ENCODE results near the gene LHFPL5. TPM values are rescaled to one million over a fixed set of nuclear protein-coding genes. Genes with fewer than 3 reads are reported as not detected.
A peak's percentile ranks its signal among the peaks of the same experiment; 100 is the strongest.

Gene LHFPL5
- total and polyA plus RNA-seq, 7 donors: 0.10 to 0.34 TPM; not detected in 5

DNA sequence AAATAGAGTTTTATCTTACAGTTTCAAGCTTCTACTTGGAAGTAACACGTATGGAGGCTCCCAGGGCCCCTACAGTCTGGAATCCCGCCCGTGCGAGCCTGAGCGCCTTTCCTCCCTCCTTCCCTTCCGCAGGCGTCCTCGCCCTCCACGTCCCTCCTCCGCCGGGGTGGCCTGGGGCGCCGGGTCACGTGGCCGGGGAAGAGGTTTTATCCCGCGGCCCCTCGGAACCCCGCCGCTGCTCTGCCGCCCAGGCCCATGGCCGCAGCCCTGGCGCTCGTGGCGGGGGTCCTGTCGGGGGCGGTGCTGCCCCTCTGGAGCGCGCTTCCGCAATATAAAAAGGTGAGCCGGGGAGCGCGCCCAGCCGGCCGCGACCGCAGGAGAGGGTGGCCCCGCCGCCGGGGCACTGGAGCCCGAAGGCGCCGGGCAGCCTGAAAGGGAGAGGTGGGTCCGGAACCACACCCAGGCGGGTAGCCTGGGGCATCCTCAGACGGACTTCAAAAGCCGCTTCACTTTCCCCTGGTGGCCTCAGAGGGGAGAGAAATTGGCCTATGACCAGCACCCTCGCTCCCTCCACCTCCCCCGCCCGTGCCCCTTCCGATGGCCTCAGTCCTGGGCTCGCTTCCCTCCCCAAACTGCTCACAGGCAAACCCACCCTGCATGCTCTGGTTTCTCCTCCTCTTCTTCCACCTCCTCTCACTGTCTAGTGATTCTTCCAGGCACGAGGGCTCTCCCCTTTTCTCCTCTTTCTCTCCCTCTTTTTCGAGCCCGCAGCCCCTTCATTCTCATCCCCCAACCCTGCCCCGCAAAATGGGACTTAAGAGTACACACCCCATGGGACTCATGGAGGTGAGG is 28.6 kb upstream of the LHFPL5 start, which contains the start of gene CLPSL2:
CLPSL2 (plus strand) TSS at position 235 of the 852 bp plus-strand sequence; CDS start at position 256, 21 bp downstream.
- H3K4me1 ChIP-seq: no peaks in the 10 kb centered on the region
- H3K36me3 ChIP-seq (ENCODE audit: insufficient read depth in 1 of 2, low read depth in 1 of 2): no peaks in the 10 kb centered on the region
- H3K9me3 ChIP-seq: no peaks in the 10 kb centered on the region
- peaks cover 0 to 54% (median 16%) of the 10 kb centered on the region in 3 donors for H3K27me3 ChIP-seq (ENCODE audit: insufficient read depth in 3 of 3, low read length in 2 of 3)
- no peak for TF ChIP-seq CTCF (IDR thresholded peaks at IDR 0.05)
- peak within 1 kb of the TSS; percentile 59 for H3K4me3 ChIP-seq
- WGBS, 3 donors: 2 to 4% (median 4%) methylated on average over 38 to 56 of the region's 56 CpGs
- DNase-seq (no peak), ATAC-seq (peak in 2 of 4 donors; percentile 22 to 23)
- intact Hi-C loops (cut with DNase I): no loop called here
- H3K27ac ChIP-seq: no peak within 1 kb of the TSS

DNA sequence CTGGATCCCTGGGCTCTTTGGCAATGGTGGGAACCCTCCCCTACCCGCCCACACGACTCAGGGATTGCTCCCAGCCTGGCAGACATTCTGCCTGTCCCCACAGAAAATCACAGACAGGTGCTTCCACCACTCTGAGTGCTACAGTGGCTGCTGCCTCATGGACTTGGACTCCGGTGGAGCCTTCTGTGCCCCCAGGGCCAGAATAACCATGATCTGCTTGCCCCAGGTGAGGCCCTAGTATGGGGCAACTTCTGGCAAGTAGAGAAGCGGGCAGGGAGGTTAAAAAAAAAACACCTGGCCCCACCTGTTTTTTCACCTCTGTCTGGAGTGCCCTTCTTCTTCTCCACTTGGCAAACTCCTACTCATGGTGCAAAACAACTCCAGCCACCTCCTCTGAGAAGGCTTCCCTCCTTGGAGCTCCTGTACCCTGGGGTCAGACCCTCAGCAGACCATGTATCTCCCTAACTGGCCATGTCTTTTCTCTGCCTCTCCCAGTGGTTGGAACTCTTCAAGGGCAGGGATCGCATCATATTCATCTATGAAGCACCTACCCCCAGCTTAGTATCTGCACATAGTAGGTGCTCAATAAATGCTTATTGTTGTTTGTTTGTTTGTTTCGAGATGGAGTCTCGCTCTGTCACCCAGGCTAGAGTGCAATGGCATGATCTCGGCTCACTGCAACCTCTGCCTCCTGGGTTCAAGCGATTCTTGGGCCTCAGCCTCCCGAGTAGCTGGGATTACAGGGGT is 27.6 kb upstream of the LHFPL5 start:
- intact Hi-C loops (cut with DNase I): no loop called here
- DNase-seq (no peak), ATAC-seq (no peak)
- Histone ChIP-seq H3K27me3 (ENCODE audit: insufficient read depth in 3 of 3, low read length in 2 of 3) (peaks cover 0 to 54% (median 16%) of the 10 kb centered on the region in 3 donors), H3K9me3 (no peaks in the 10 kb centered on the region), H3K4me1 (no peaks in the 10 kb centered on the region), H3K27ac (no peak overlapping the region), H3K36me3 (ENCODE audit: insufficient read depth in 1 of 2, low read depth in 1 of 2) (no peaks in the 10 kb centered on the region), H3K4me3 (no peak overlapping the region)
- no peak for TF ChIP-seq CTCF (IDR thresholded peaks at IDR 0.05)
- 72 to 82% (median 77%) methylated on average over 10 of the region's 10 CpGs for WGBS, 3 donors

DNA sequence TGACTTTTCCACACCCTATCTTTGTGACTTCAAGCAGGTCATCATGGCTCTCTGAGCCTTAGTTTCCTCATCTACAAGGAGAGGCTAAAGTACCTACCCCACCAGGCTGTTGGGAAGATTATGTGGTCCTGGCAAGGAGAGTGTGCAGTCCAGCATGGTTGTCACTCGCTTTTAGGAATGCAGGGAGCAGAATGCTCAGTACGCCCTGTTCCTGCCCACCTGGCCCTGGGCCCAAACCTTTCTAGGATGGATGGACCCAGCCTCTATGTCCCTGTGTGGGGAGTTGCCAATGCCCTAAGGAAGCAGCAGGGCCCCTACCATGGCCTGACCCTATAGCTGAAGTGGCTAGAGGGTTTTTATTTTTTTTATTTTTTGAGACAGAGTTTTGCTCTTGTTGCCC is 26.7 kb upstream of the LHFPL5 start:
- no peak for DNase-seq
- Histone ChIP-seq H3K4me1 (no peaks in the 10 kb centered on the region), H3K4me3 (no peak overlapping the region), H3K9me3 (no peaks in the 10 kb centered on the region), H3K27ac (no peak overlapping the region), H3K36me3 (ENCODE audit: insufficient read depth in 1 of 2, low read depth in 1 of 2) (no peaks in the 10 kb centered on the region), H3K27me3 (ENCODE audit: insufficient read depth in 3 of 3, low read length in 2 of 3) (peaks cover 0 to 58% (median 16%) of the 10 kb centered on the region in 3 donors)
- WGBS, 3 donors: 46 to 90% (median 54%) methylated on average over 2 of the region's 2 CpGs
- ATAC-seq: no peak
- intact Hi-C loops (cut with DNase I): no loop called here
- TF ChIP-seq CTCF (IDR thresholded peaks at IDR 0.05): no peak

GRCh38 chr6:35780719-35781118 is 24.4 kb upstream of the LHFPL5 start, which contains the start of gene CLPSL1:
Gene CLPSL1 (plus strand): TSS chr6:35781019. CDS start chr6:35781111, 92 bp downstream.
- H3K4me3 ChIP-seq: no peak within 1 kb of the TSS
- no peaks in the 10 kb centered on the region for H3K4me1 ChIP-seq
- DNase-seq (no peak), ATAC-seq (no peak)
- no peaks in the 10 kb centered on the region for H3K36me3 ChIP-seq (ENCODE audit: insufficient read depth in 1 of 2, low read depth in 1 of 2)
- H3K9me3 ChIP-seq: no peaks in the 10 kb centered on the region
- H3K27ac ChIP-seq: no peak within 1 kb of the TSS
- intact Hi-C loops (cut with DNase I): no loop called here
- H3K27me3 ChIP-seq (ENCODE audit: insufficient read depth in 3 of 3, low read length in 2 of 3): peaks cover 0 to 66% (median 16%) of the 10 kb centered on the region in 3 donors
- 72 to 80% (median 79%) methylated on average over 7 of the region's 7 CpGs for whole genome bisulfite sequencing, 3 donors
- no peak for TF ChIP-seq CTCF (IDR thresholded peaks at IDR 0.05)

All from psoas muscle (tissue), 8 donors.